Astrocyte (in vitro differentiated cells and primary cell): ENCODE results near the gene RUVBL1.

Experiments
- CTCF ChIP-seq: IDR thresholded peaks from 2 replicates; pipeline ENCODE4 v1.5.1; 2011; ENCODE audit warnings: low read depth, mild to moderate bottlenecking, inconsistent platforms, low read length, moderate library complexity; ENCODE audit not compliant: insufficient read depth
- EZH2 ChIP-seq: IDR thresholded peaks from 2 replicates; pipeline ENCODE4 v1.6.1; 2012; ENCODE audit warnings: mild to moderate bottlenecking, low read length, inconsistent platforms; ENCODE audit not compliant: insufficient read depth

GRCh38 chr3:128070898-128071591 is 52.6 kb downstream of the RUVBL1 start:
- TF ChIP-seq CTCF (no peak), EZH2 (no peak)
